ENCODE results near the gene CENPP. TPM values are rescaled to one million over a fixed set of nuclear protein-coding genes. Genes with fewer than 3 reads are reported as not detected.
"Not testable (repeated sequence)": the region's sequence is repeated elsewhere in the genome, so short reads cannot be mapped to it uniquely, and the experiment has no call there.

Gene CENPP
- total RNA-seq, 1 donor from 2014 or later: 9.3 TPM

DNA sequence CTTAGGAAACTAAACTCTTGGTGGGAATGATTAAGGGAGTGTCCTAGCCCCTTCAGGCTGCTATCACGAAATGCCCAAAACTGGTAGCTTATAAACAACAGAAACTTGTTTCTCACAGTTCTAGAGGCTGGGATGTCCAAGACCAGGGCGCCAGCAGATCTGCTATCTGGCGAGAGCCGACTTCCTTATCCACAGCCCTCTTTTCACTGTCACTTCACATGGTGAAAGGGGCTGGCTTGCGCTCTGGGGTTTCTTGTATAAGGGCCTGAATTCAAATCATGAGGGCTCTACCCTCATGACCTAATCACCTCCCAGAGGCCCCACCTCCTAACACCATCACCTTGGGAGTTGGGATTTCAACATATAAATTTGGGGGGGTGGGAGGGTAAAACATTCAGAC, 295.1 kb downstream of the CENPP start:
- Histone ChIP-seq H3K9me3 (no peaks in the 10 kb centered on the region), H3K4me1 (peaks cover 46% of the 10 kb centered on the region), H3K36me3 (peaks cover 0 to 26% of the 10 kb centered on the region in 2 donors), H3K4me3 (no peak overlapping the region), H3K27me3 (no peaks in the 10 kb centered on the region), H3K27ac (peak overlapping the region; percentile 92)
- TF ChIP-seq POLR2AphosphoS5 (IDR thresholded peaks at IDR 0.05; ENCODE audit: insufficient read depth in 1 of 2, low read depth in 1 of 2) (no peak), POLR2A (IDR thresholded peaks at IDR 0.05) (no peak), CTCF (IDR thresholded peaks at IDR 0.05) (no peak)
- intact Hi-C loops (cut with DNase I): no loop called here
- DNase-seq (ENCODE audit: extremely low spot score in 2 of 2): peak; percentile 52 to 85

- H3K27me3 ChIP-seq; H3K4me3 ChIP-seq; intact Hi-C loops (cut with DNase I); DNase-seq (ENCODE audit: extremely low spot score in 2 of 2); H3K9me3 ChIP-seq; H3K27ac ChIP-seq: not testable (repeated sequence)
- Histone ChIP-seq H3K4me1 (peaks cover 16% of the 10 kb centered on the region), H3K36me3 (peaks cover 0 to 26% of the 10 kb centered on the region in 2 donors)
Measured at GRCh38 chr9:92623936-92624335, 298.2 kb downstream of the CENPP start.

GRCh38 chr9:92626484-92626883, 300.7 kb downstream of the CENPP start:
- DNase-seq (ENCODE audit: extremely low spot score in 2 of 2): no peak

GRCh38 chr9:92627651-92628050, 301.9 kb downstream of the CENPP start:
- intact Hi-C loops (cut with DNase I): no loop called here
- Histone ChIP-seq H3K27ac (no peak overlapping the region), H3K9me3 (no peaks in the 10 kb centered on the region), H3K27me3 (no peaks in the 10 kb centered on the region), H3K4me3 (no peak overlapping the region), H3K36me3 (peaks cover 0 to 32% of the 10 kb centered on the region in 2 donors), H3K4me1 (no peaks in the 10 kb centered on the region)
- no peak for TF ChIP-seq POLR2AphosphoS5 (IDR thresholded peaks at IDR 0.05; ENCODE audit: insufficient read depth in 1 of 2, low read depth in 1 of 2)
- TF ChIP-seq CTCF (IDR thresholded peaks at IDR 0.05): no peak
- TF ChIP-seq POLR2A (IDR thresholded peaks at IDR 0.05): no peak
- no peak for DNase-seq (ENCODE audit: extremely low spot score in 2 of 2)

More at GRCh38 chr9:92626484-92626883, 300.7 kb downstream of the CENPP start:
- no peaks in the 10 kb centered on the region for H3K9me3 ChIP-seq
- no peaks in the 10 kb centered on the region for H3K4me1 ChIP-seq
- TF ChIP-seq POLR2AphosphoS5 (IDR thresholded peaks at IDR 0.05; ENCODE audit: insufficient read depth in 1 of 2, low read depth in 1 of 2) (no peak), POLR2A (IDR thresholded peaks at IDR 0.05) (no peak), CTCF (IDR thresholded peaks at IDR 0.05) (no peak)
- H3K4me3 ChIP-seq: no peak overlapping the region
- H3K27ac ChIP-seq: no peak overlapping the region
- intact Hi-C loops (cut with DNase I): no loop called here
- H3K27me3 ChIP-seq: no peaks in the 10 kb centered on the region
- peaks cover 0 to 26% of the 10 kb centered on the region in 2 donors for H3K36me3 ChIP-seq

DNA sequence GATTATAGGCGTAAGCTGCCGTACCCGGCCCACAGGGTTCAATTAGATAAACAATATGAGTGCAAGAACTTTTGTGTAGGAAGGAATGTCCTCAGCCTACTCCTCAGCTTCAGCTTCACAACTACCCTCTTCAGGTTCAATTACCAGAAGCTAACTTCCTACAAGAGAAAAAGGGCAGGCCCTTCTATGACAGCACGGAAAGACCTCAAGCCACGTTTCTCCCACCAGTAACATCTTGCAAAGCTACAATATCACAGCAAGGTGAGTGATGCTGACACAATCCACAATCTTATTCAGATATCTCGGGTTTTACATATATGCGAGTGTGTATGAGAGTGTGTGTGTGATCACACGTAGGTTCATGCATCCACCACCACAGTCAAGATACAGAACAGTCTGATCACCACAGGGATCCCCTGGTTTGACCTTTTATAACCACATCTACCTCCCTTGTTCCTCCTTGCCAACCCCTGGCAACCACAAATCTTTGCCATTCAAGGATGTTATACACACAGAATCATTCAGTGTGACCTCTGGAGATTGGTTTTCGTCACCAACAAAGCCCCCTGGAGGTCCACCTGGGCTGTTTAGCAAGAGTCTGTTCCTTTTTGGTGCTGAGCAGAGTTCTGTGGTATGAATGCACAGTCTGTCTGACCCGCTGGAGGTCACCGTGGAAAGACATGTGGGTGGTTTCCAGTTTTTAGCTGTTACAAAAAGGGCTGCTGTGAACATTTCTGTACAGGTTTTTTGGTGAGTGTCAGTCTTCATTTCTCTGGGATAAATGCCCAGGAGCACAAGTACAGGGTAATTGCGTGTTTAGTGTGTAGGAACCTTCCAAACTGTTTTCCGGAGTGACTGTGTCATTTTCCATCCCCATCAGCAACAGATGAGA, 305.9 kb downstream of the CENPP start:
- Histone ChIP-seq H3K36me3 (peaks cover 0 to 26% of the 10 kb centered on the region in 2 donors), H3K4me3 (no peak overlapping the region), H3K9me3 (no peaks in the 10 kb centered on the region), H3K4me1 (no peaks in the 10 kb centered on the region), H3K27me3 (no peaks in the 10 kb centered on the region), H3K27ac (no peak overlapping the region)
- TF ChIP-seq POLR2AphosphoS5 (IDR thresholded peaks at IDR 0.05; ENCODE audit: insufficient read depth in 1 of 2, low read depth in 1 of 2) (no peak), CTCF (IDR thresholded peaks at IDR 0.05) (no peak), POLR2A (IDR thresholded peaks at IDR 0.05) (no peak)
- intact Hi-C loops (cut with DNase I): loop anchor here (5.0 to 10.0 kb wide), 2 partner anchors 127 to 289 kb away; no protein-coding TSS in a partner anchor
- DNase-seq (ENCODE audit: extremely low spot score in 2 of 2): peak in 1 of 2 donors; percentile 72

All from vagina (tissue), 2 donors.